GM12801 (cell line): ENCODE results near the gene FLNC.

Experiments
- TF ChIP-seq, protein P1 (sequence below): IDR thresholded peaks from one replicate; pipeline ENCODE4 v1.5.1; 2011; ENCODE audit warnings: control low read depth; ENCODE audit not compliant: insufficient read length; ENCODE audit errors: extremely low read depth

Gene FLNC

DNA sequence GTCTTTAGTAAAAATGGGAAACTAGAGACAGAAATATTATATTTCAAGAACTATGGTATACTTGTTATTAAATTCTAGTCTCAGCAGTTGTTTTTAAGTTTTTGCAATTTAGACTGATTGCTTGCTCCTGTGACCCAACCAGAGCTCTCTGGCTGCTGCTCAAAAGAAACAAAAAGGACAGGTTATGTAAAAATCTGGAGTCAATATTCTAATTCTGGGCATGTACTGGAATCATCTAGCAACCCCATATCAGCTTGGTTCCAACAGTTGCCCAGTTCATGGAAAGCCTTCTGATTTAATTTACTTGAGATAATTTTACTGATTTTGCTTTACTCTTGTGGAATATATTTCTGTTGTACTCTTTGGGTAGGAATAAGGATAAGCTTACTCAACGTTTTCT is 70.0 kb downstream of the FLNC start:
- TF ChIP-seq, protein P1, sequence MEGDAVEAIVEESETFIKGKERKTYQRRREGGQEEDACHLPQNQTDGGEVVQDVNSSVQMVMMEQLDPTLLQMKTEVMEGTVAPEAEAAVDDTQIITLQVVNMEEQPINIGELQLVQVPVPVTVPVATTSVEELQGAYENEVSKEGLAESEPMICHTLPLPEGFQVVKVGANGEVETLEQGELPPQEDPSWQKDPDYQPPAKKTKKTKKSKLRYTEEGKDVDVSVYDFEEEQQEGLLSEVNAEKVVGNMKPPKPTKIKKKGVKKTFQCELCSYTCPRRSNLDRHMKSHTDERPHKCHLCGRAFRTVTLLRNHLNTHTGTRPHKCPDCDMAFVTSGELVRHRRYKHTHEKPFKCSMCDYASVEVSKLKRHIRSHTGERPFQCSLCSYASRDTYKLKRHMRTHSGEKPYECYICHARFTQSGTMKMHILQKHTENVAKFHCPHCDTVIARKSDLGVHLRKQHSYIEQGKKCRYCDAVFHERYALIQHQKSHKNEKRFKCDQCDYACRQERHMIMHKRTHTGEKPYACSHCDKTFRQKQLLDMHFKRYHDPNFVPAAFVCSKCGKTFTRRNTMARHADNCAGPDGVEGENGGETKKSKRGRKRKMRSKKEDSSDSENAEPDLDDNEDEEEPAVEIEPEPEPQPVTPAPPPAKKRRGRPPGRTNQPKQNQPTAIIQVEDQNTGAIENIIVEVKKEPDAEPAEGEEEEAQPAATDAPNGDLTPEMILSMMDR, result no peak

DNA sequence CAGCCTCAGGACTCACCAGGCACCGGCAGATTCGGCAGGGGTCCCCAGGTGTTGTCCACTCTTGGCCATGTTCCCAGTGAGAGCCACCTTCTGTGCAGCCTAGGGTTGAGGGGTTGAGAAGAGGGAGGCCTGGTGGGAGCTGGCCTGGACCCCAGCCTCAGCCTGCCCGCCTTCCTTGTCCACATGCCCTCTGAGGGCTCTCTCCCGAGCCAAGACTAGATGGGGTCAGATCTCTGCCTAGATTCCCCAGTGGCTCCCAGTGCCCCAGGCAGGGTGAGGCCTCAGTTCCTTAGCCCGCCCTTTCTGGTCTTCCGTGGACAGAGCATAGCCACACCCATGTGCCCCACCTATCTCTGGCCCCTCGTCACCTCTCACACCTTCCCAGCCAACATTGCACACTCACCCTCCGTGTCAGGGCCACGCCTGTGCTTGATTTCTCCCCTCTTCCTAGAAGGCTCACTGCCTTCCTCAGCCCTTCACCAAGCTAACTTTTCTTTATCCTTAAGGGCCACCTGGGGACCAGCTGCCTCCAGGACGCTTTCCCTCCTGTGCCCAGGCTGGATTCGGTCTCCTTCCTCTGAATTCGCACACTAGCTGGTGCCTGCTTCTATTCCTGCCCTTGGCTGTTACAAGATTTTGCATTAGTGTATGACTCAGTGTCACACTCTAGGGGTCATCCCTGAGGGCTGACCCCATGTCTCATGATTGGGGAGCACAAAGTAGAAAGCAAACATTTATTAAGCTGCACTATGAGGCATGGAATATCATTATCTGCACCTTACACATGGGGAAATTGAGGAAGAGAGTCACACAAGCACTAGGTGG is 72.8 kb downstream of the FLNC start:
- TF ChIP-seq, protein P1, result no peak

DNA sequence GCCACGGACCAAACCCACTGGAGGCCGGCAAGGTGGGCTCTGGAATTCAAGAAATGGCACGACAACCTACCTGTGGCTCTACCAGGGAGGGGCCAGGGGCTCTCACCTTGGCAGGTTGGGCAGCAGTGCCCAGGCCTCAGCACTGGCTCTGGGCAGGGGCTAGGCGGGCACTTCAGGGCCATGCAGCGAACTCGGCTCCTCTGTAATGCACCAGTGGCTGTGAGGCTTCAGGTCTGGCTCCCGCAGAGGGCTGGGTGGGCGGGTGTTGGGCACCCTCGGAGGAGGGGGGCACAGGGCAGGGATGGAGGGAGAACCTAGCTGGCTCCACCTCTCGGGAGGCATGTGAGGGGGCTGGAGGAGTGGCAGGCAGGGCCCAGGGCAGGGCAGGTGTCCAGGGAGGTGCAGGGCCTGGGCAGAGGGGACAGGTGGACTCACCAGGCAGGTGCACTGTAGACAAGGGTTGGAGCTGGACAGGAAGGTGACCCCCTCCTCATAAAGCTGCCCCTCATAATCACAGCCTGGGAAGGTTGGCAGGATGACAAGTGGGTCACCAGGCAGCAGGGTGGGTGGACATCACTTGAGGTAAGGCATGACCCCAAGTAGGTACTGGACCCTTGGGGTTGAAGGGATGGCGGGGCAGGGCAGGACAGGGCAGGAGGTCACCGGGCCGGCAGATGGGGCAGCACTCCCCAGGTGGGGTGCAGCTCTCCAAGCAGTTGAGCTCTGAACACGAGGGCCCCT is 73.6 kb downstream of the FLNC start:
- TF ChIP-seq, protein P1, result no peak

DNA sequence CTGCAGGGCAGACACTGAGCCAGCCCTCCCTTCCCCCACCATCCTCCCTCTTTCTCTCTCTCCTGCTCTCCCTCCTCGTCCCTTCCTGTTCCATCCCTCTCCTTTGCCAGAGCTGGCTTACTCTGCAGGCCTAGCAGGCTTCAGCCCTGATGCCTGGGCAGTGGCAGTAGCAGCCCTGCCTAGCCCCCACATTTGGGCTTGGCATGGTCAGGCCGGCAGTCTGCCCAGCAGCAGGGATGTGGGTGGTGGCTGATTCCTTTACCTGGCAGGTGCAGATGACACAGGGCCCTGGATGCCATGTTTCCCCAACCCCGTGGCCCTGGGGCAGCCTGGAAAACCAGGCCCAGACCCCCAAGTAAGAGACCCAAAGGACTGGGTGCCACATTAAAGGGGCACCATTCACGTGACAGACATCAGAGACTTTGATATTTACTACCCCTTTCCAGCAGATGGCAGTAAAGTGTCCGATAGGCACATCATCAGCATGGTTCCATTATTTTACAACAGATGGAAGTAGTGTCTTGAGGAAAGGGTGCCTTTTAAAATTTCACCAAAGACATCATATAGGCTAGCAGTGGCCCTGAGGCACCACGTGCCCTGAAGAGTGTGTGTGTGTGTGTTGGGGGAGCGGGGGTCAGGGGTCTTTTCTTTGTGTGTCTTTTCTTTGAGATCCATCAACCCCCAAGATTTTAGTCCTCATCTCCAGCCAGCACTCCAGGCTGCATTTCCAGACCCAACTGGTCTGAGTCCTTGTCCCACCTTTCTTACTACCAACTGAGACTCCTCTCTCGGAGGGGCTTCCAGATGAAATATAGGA is 74.4 kb downstream of the FLNC start:
- TF ChIP-seq, protein P1, result no peak

DNA sequence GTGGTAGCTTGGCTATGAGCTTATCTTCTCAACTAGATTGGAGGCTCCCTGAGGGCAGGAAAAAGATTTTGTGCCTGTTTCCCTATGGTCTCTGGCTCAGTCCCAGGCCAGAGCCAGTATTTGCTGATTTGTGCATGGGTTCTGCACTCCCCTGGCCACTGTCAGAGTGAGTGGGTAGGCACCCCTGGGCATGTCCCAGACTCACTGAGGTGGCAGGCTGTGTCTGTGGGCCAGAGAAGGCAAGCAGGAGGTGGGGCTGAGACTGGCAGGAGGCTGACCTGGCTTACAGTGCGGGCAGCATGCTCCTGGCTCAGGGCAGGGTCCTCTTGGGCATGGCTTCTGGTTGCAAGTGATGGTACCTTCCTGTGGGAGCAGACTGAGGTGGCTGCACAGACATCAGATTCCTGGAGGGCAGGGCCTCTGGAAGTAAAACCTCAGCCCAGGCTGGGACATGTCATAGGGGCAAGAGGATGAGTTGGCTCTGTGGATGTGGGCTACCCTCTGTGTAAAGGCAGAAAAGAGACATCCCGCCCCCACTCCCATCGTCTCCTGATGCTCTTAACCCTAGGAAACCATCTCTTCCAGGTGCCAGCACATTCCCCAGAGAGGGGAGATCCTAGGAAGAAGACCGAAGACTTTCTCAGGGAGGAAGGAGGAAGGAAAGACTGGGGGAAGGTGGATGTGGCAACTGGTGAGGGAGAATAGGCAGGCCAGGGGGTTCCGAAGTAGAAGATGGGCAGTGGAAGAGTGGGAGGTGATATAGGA is 76.0 kb downstream of the FLNC start:
- TF ChIP-seq, protein P1, result no peak

DNA sequence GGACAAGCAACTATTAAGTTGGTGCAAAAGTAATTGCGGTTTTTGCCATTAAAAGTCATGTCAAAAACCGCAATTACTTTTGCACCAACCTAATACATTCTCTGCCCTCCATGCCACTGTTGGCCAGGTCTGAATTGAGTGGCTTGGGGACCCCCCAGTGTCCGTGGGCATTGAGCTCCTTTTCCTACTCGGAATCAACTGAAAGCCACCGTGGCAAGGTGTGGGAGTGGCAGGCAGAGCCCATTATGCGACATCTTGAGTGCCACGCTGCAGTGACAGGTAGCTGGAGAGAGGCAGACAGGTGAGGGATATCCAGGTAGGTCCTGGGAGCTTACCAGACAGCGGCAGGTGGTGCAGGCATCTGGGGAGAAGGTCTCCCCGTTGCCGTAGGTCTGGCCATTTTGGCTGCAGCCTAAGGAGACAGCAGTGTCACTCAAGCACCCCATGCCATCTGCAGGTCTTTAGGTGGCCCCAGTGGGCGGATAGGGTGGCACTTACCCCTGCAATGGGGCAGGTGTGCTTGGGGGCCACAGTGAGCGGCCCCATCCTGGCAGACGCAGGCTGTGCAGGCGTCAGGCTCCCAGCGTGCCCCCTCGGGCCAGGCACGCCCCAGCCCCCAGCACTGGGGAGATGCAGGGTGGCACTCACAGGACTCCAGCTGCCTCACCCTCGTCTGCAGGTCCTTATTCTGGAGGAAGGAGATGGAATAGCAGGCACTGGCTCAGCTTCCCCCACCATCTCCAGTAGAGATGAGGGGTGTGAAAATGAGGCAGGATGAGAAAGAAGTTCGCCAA is 76.8 kb downstream of the FLNC start:
- TF ChIP-seq, protein P1, result no peak
